ENCODE results near the gene PRR18. TPM values are rescaled to one million over a fixed set of nuclear protein-coding genes. Genes with fewer than 3 reads are reported as not detected.
"Not testable (repeated sequence)": the region's sequence is repeated elsewhere in the genome, so short reads cannot be mapped to it uniquely, and the experiment has no call there.

PRR18 gene
- polyA plus RNA-seq, result not detected

- H3K4me1 Mint-ChIP-seq, result peaks cover 4 to 5% (median 5%) of the 10 kb centered on the region in 3 donors
- no peak within 1 kb of the TSS for H3K27ac Mint-ChIP-seq
- peaks cover 29% of the 10 kb centered on the region for H3K27me3 Mint-ChIP-seq
- H3K4me3 Mint-ChIP-seq, result peak within 1 kb of the TSS; percentile 53 to 87 (median 78)
- H3K9me3 Mint-ChIP-seq, result no peaks in the 10 kb centered on the region
- H3K36me3 Mint-ChIP-seq, result no peaks in the 10 kb centered on the region
These were observed at the start of gene PRR18 for GRCh38 chr6:166308033-166308768. Gene PRR18 (minus strand): TSS chr6:166308392. CDS start chr6:166308142, 250 bp downstream.

GRCh38 chr6:166355552-166355951, 47.4 kb upstream of the PRR18 start:
- Mint-ChIP-seq H3K4me1 (peaks cover 4 to 7% (median 5%) of the 10 kb centered on the region in 3 donors), H3K4me3 (no peak overlapping the region), H3K27me3 (peaks cover 4% of the 10 kb centered on the region), H3K9me3 (peaks cover 4 to 9% (median 7%) of the 10 kb centered on the region in 3 donors), H3K27ac (no peak overlapping the region), H3K36me3 (no peaks in the 10 kb centered on the region)

- Mint-ChIP-seq H3K27ac (peak overlapping the region in 1 of 3 donors; percentile 39), H3K4me3 (no peak overlapping the region), H3K36me3 (no peaks in the 10 kb centered on the region), H3K27me3 (peaks cover 4% of the 10 kb centered on the region), H3K9me3 (peaks cover 4 to 12% (median 7%) of the 10 kb centered on the region in 3 donors), H3K4me1 (peaks cover 4 to 7% (median 5%) of the 10 kb centered on the region in 3 donors)
These were observed 46.8 kb upstream of the PRR18 start for GRCh38 chr6:166354965-166355364.

GRCh38 chr6:166354143-166354542, 46.0 kb upstream of the PRR18 start:
- no peak overlapping the region for H3K4me3 Mint-ChIP-seq
- H3K9me3 Mint-ChIP-seq, result peaks cover 4 to 20% (median 7%) of the 10 kb centered on the region in 3 donors
- no peaks in the 10 kb centered on the region for H3K36me3 Mint-ChIP-seq
- peaks cover 4 to 7% (median 5%) of the 10 kb centered on the region in 3 donors for H3K4me1 Mint-ChIP-seq
- peaks cover 4% of the 10 kb centered on the region for H3K27me3 Mint-ChIP-seq
- H3K27ac Mint-ChIP-seq, result no peak overlapping the region

GRCh38 chr6:166353507-166353906, 45.3 kb upstream of the PRR18 start:
- Mint-ChIP-seq H3K36me3 (peaks cover under 1% of the 10 kb centered on the region), H3K9me3 (peaks cover 3 to 21% (median 5%) of the 10 kb centered on the region in 3 donors), H3K4me1 (peaks cover 4 to 7% (median 5%) of the 10 kb centered on the region in 3 donors), H3K27me3 (peaks cover 2% of the 10 kb centered on the region), H3K4me3 (no peak overlapping the region), H3K27ac (no peak overlapping the region)

GRCh38 chr6:166352923-166353322, 44.7 kb upstream of the PRR18 start:
- Mint-ChIP-seq H3K36me3 (peaks cover 5% of the 10 kb centered on the region), H3K27me3 (peaks cover 2% of the 10 kb centered on the region), H3K4me1 (peaks cover 4 to 7% (median 5%) of the 10 kb centered on the region in 3 donors), H3K9me3 (peaks cover 0 to 16% (median 0%) of the 10 kb centered on the region in 3 donors), H3K4me3 (no peak overlapping the region), H3K27ac (no peak overlapping the region)

GRCh38 chr6:166351715-166352285, 43.6 kb upstream of the PRR18 start:
- peaks cover 0 to 16% (median 0%) of the 10 kb centered on the region in 3 donors for H3K9me3 Mint-ChIP-seq
- H3K4me3 Mint-ChIP-seq, result peak overlapping the region; percentile 12 to 67 (median 52)
- H3K27me3 Mint-ChIP-seq, result peaks cover 2% of the 10 kb centered on the region
- H3K27ac Mint-ChIP-seq, result peak overlapping the region in 2 of 3 donors; percentile 3 to 11
- peaks cover 5% of the 10 kb centered on the region for H3K36me3 Mint-ChIP-seq
- H3K4me1 Mint-ChIP-seq, result peaks cover 4 to 7% (median 5%) of the 10 kb centered on the region in 3 donors

GRCh38 chr6:166348305-166348949, 40.2 kb upstream of the PRR18 start:
- peaks cover 2% of the 10 kb centered on the region for H3K27me3 Mint-ChIP-seq
- H3K36me3 Mint-ChIP-seq, result peaks cover 5% of the 10 kb centered on the region
- peaks cover 0 to 16% (median 0%) of the 10 kb centered on the region in 3 donors for H3K9me3 Mint-ChIP-seq
- H3K4me1 Mint-ChIP-seq, result peaks cover 6 to 9% (median 7%) of the 10 kb centered on the region in 3 donors
- no peak overlapping the region for H3K4me3 Mint-ChIP-seq
- no peak overlapping the region for H3K27ac Mint-ChIP-seq

GRCh38 chr6:166346965-166347364, 38.8 kb upstream of the PRR18 start:
- Mint-ChIP-seq H3K27me3 (no peaks in the 10 kb centered on the region), H3K9me3 (peaks cover 0 to 16% (median 0%) of the 10 kb centered on the region in 3 donors), H3K27ac (no peak overlapping the region), H3K4me1 (peaks cover 8 to 11% (median 10%) of the 10 kb centered on the region in 3 donors), H3K36me3 (peaks cover 5% of the 10 kb centered on the region), H3K4me3 (no peak overlapping the region)

GRCh38 chr6:166346449-166346848, 38.3 kb upstream of the PRR18 start:
- Mint-ChIP-seq H3K27ac (no peak overlapping the region), H3K4me3 (no peak overlapping the region), H3K27me3 (no peaks in the 10 kb centered on the region), H3K9me3 (peaks cover 0 to 16% (median 0%) of the 10 kb centered on the region in 3 donors), H3K36me3 (peaks cover 5% of the 10 kb centered on the region), H3K4me1 (peaks cover 8 to 12% (median 8%) of the 10 kb centered on the region in 3 donors)

- H3K9me3 Mint-ChIP-seq, result peaks cover 0 to 14% (median 0%) of the 10 kb centered on the region in 3 donors
- H3K27me3 Mint-ChIP-seq, H3K27ac Mint-ChIP-seq, H3K36me3 Mint-ChIP-seq: not testable (repeated sequence)
- peaks cover 7 to 14% (median 10%) of the 10 kb centered on the region in 3 donors for H3K4me1 Mint-ChIP-seq
- peak overlapping the region in 2 of 4 donors; percentile 25 to 55 for H3K4me3 Mint-ChIP-seq
These were observed 37.5 kb upstream of the PRR18 start for GRCh38 chr6:166345672-166346071.

- peak overlapping the region in 1 of 3 donors; percentile 38 for H3K27ac Mint-ChIP-seq
- peaks cover 6 to 14% (median 10%) of the 10 kb centered on the region in 3 donors for H3K4me1 Mint-ChIP-seq
- peak overlapping the region in 1 of 4 donors; percentile 74 for H3K4me3 Mint-ChIP-seq
- H3K9me3 Mint-ChIP-seq, H3K27me3 Mint-ChIP-seq, H3K36me3 Mint-ChIP-seq: not testable (repeated sequence)
These were observed 36.7 kb upstream of the PRR18 start for GRCh38 chr6:166344921-166345320.

- H3K9me3 Mint-ChIP-seq, result peaks cover 0 to 3% (median 0%) of the 10 kb centered on the region in 3 donors
- H3K27ac Mint-ChIP-seq, result no peak overlapping the region
- peak overlapping the region in 1 of 4 donors; percentile 74 for H3K4me3 Mint-ChIP-seq
These were observed 36.0 kb upstream of the PRR18 start for GRCh38 chr6:166344240-166344639.

GRCh38 chr6:166343150-166343487, 34.9 kb upstream of the PRR18 start:
- peaks cover 6 to 17% (median 10%) of the 10 kb centered on the region in 3 donors for H3K4me1 Mint-ChIP-seq
- no peaks in the 10 kb centered on the region for H3K27me3 Mint-ChIP-seq
- peak overlapping the region; percentile 91 to 99 (median 94) for H3K4me3 Mint-ChIP-seq
- H3K27ac Mint-ChIP-seq, result peak overlapping the region; percentile 62 to 98 (median 96)
- H3K9me3 Mint-ChIP-seq, result no peaks in the 10 kb centered on the region
- no peaks in the 10 kb centered on the region for H3K36me3 Mint-ChIP-seq

More at GRCh38 chr6:166344240-166344639, 36.0 kb upstream of the PRR18 start:
- Mint-ChIP-seq H3K4me1 (peaks cover 6 to 14% (median 10%) of the 10 kb centered on the region in 3 donors), H3K27me3 (no peaks in the 10 kb centered on the region), H3K36me3 (peaks cover 5% of the 10 kb centered on the region)

All from IgD-negative memory B cell (primary cell).